ENCODE data around the gene SRD5A1. TPM values are rescaled to one million over a fixed set of nuclear protein-coding genes. Genes with fewer than 3 reads are reported as not detected.

Gene SRD5A1
- total RNA-seq, 1 experiment from 2014 or later, result 24.7 TPM

DNA sequence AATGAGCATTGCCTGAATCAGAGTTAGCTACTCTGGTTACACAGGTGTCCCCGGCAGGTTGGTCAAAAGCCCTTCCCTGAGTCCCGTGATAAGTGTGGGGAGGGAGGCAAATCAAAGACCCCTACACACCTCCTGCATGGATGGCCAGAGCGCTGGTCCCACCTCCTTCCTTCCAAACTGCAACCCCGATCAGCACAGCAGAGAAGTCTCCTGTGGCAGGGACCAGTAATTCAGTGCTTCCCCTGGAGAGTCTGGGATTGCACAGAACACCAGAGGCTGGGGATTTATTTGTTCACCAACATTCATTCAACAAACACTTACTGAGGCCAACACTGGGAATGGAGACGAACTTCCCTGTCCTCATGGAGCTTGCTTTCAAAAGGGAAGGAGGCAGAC lies 46.6 kb upstream of the SRD5A1 start (continued):
- TF ChIP-seq, protein P1, sequence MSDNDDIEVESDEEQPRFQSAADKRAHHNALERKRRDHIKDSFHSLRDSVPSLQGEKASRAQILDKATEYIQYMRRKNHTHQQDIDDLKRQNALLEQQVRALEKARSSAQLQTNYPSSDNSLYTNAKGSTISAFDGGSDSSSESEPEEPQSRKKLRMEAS (IDR thresholded peaks at IDR 0.05), result no peak
- TF ChIP-seq ZFX (IDR thresholded peaks at IDR 0.05), result no peak
- TF ChIP-seq JUND (IDR thresholded peaks at IDR 0.05), result no peak

DNA sequence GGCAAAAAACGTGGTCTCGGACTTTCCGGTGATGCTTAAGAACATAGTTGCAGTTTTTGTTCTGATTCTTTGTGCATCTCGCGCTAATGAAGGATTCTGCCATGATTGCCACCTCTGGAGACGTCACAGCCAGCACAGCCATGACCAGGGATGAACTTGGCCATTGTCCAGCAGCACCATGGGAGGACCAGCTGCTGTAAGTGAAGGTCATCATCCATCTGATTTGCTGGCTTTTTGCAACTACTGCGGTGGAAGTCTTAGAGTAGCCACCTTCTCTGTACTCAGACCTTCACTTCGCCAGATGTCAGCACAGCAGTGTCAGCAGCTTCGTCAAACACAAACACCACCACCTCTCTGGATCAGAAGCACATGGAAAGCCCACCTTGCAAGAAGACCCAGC lies 46.1 kb upstream of the SRD5A1 start:
- no TSS peak for BruUV-seq (replicated peaks)
- Histone ChIP-seq H3K27ac (ENCODE audit: low read depth, low read length) (no peak overlapping the region), H3K4me3 (replicated peaks in 1 of 2; ENCODE audit: low read depth in 1 of 2, low read length in 2 of 2) (no peak overlapping the region), H3K9ac (ENCODE audit: low read length) (no peak overlapping the region), H3K79me2 (ENCODE audit: insufficient read depth, low read length) (no peaks in the 10 kb centered on the region), H3K9me3 (ENCODE audit: control insufficient read depth in 1 of 2, insufficient read depth in 1 of 2, low read depth in 1 of 2, low read length in 2 of 2) (no peaks in the 10 kb centered on the region), H4K20me1 (ENCODE audit: insufficient read depth) (no peaks in the 10 kb centered on the region), H3K9me2 (ENCODE audit: insufficient read depth) (no peaks in the 10 kb centered on the region), H3K4me2 (ENCODE audit: low read length) (no peak overlapping the region), H3K4me1 (ENCODE audit: control insufficient read depth in 1 of 2, insufficient read depth in 2 of 2, low read length in 2 of 2) (no peaks in the 10 kb centered on the region), H2AFZ (ENCODE audit: low read depth, low read length, poor library complexity, severe bottlenecking) (no peak overlapping the region), H3K36me3 (ENCODE audit: control insufficient read depth in 1 of 2, insufficient read depth in 2 of 2, low read length in 2 of 2) (no peaks in the 10 kb centered on the region), H3K27me3 (ENCODE audit: insufficient read depth, low read length) (peaks cover 4% of the 10 kb centered on the region; the same call in 1 of the 2 replicates)
- ATAC-seq (no peak), DNase-seq (ENCODE audit: low read depth, low spot score) (no peak)
- ChIA-PET CTCF (interaction anchor here (1.0 kb wide), 1 partner anchor 10 kb away, joined by 3 read pairs; no protein-coding TSS in a partner anchor), POLR2A (no interaction called here), RAD21 (ENCODE audit: low non-redundant PET in 1 of 2, low total read pairs in 2 of 2, uncharacterized antibody in 2 of 2, unreplicated experiment in 2 of 2) (no interaction called here)
- TF ChIP-seq CBX3 (IDR thresholded peaks at IDR 0.05; ENCODE audit: low read depth) (no peak), EGR1 (IDR thresholded peaks at IDR 0.05; ENCODE audit: low read depth) (no peak), CEBPB (IDR thresholded peaks at IDR 0.05; ENCODE audit: low read depth) (no peak), POLR2AphosphoS5 (IDR thresholded peaks at IDR 0.05; ENCODE audit: low read depth, low read length) (no peak), POLR2A (IDR thresholded peaks at IDR 0.05; ENCODE audit: borderline replicate concordance, extremely low read depth, insufficient read depth, insufficient read length) (no peak)
- TF ChIP-seq, protein P1 (IDR thresholded peaks at IDR 0.05), result no peak
- intact Hi-C loops (cut with micrococcal nuclease), result no loop called here

DNA sequence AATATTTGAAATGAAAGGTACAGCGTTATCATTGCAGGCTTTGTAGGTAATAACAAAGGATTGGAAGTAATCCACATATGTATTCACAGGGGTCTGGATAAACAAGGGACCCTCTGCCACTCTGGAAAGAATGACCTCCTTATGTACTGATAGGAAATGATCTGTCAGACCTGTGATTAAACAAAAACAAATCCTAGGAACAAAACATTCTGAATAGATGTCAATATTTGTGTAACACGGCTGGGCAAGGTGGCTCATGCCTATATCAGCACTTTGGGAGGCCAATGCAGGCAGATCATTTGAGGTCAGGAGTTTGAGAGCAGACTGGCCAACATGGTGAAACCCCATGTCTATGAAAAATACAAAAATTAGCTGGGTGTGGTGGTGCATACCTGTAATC lies 42.7 kb upstream of the SRD5A1 start:
- Histone ChIP-seq H3K9ac (ENCODE audit: low read length) (no peak overlapping the region), H3K27ac (ENCODE audit: low read depth, low read length) (no peak overlapping the region), H3K9me2 (ENCODE audit: insufficient read depth) (no peaks in the 10 kb centered on the region), H3K4me1 (ENCODE audit: control insufficient read depth in 1 of 2, insufficient read depth in 2 of 2, low read length in 2 of 2) (no peaks in the 10 kb centered on the region), H3K36me3 (ENCODE audit: control insufficient read depth in 1 of 2, insufficient read depth in 2 of 2, low read length in 2 of 2) (no peaks in the 10 kb centered on the region), H3K4me2 (ENCODE audit: low read length) (no peak overlapping the region), H3K4me3 (replicated peaks in 1 of 2; ENCODE audit: low read depth in 1 of 2, low read length in 2 of 2) (no peak overlapping the region), H2AFZ (ENCODE audit: low read depth, low read length, poor library complexity, severe bottlenecking) (no peak overlapping the region), H3K9me3 (ENCODE audit: control insufficient read depth in 1 of 2, insufficient read depth in 1 of 2, low read depth in 1 of 2, low read length in 2 of 2) (no peaks in the 10 kb centered on the region), H3K79me2 (ENCODE audit: insufficient read depth, low read length) (no peaks in the 10 kb centered on the region), H3K27me3 (ENCODE audit: insufficient read depth, low read length) (peaks cover 4% of the 10 kb centered on the region; the same call in 1 of the 2 replicates), H4K20me1 (ENCODE audit: insufficient read depth) (no peaks in the 10 kb centered on the region)
- DNase-seq (ENCODE audit: low read depth, low spot score) (no peak), ATAC-seq (no peak)
- TF ChIP-seq EZH2 (IDR thresholded peaks at IDR 0.05), result no peak
- no peak for TF ChIP-seq SRF (IDR thresholded peaks at IDR 0.05; ENCODE audit: low read depth)
- intact Hi-C loops (cut with micrococcal nuclease), result no loop called here
- ChIA-PET POLR2A (no interaction called here), CTCF (no interaction called here), RAD21 (ENCODE audit: low non-redundant PET in 1 of 2, low total read pairs in 2 of 2, uncharacterized antibody in 2 of 2, unreplicated experiment in 2 of 2) (no interaction called here)
- BruUV-seq (replicated peaks), result no TSS peak

All from HCT116 (cell line).